ENCODE data around the gene SAG. TPM values are rescaled to one million over a fixed set of nuclear protein-coding genes. Genes with fewer than 3 reads are reported as not detected.

SAG gene
- total RNA-seq, 4 donors from 2014 or later = not detected

GRCh38 chr2:233289648-233290047 is 18.0 kb upstream of the SAG start:
- TF ChIP-seq POLR2A (IDR thresholded peaks at IDR 0.05) (no peak), CTCF (IDR thresholded peaks at IDR 0.05) (no peak)
- DNase-seq (ENCODE audit: low spot score in 2 of 2) = peak in 1 of 2 donors; percentile 29
- H3K4me3 ChIP-seq (ENCODE audit: low read depth, poor library complexity, severe bottlenecking) = no peak overlapping the region
- WGBS, 2 donors = 87 to 90% methylated on average over 12 of the region's 12 CpGs
- intact Hi-C loops (cut with DNase I; ENCODE audit: low total_unique reads) = no loop called here

DNA sequence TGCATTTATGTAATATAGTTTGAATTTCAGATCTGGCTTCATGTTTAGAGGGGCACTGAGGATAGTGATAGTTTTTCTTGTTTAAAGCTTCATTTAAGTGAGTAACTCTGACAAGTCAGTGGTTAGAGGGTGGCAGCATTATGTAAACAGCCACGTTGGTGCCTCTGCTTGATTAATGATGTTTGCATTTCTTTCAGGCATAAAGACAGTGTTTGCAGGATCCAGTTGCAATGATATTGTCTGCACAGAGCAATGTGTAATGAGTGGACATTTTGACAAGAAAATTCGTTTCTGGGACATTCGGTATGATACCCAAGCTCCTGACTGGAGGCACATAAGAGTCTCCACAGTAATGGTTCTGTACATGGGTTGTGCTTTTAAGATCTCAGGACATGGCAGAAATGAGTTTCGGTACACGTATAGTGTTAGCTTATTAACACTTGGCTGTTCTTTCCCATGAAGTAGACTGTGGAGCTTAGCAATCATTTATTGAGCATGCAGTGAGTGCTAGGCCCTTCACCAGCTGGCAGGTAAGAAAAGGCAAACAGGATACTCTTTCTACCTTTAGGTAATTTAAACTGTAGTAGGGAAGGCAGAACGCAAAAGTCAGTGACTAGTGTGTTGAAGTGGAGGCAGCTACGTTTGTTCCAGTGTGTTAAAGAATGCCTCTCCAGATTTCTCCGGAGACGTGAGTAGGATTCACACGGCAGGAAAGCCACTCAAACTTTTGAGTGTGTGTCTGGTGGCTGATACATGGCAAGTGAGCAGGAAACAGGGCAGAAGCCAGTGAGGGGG is 17.4 kb upstream of the SAG start:
- H3K4me3 ChIP-seq (ENCODE audit: low read depth, poor library complexity, severe bottlenecking) = no peak overlapping the region
- 93 to 95% methylated on average over 10 of the region's 10 CpGs for WGBS, 2 donors
- TF ChIP-seq POLR2A (IDR thresholded peaks at IDR 0.05) (no peak), CTCF (IDR thresholded peaks at IDR 0.05) (no peak)
- intact Hi-C loops (cut with DNase I; ENCODE audit: low total_unique reads) = no loop called here
- DNase-seq (ENCODE audit: low spot score in 2 of 2) = peak in 1 of 2 donors; percentile 3

GRCh38 chr2:233295891-233296290 is 11.7 kb upstream of the SAG start:
- H3K4me3 ChIP-seq (ENCODE audit: low read depth, poor library complexity, severe bottlenecking) = no peak overlapping the region
- intact Hi-C loops (cut with DNase I; ENCODE audit: low total_unique reads) = no loop called here
- 80 to 85% methylated on average over 5 of the region's 5 CpGs for WGBS, 2 donors
- TF ChIP-seq POLR2A (IDR thresholded peaks at IDR 0.05) = no peak
- no peak for TF ChIP-seq CTCF (IDR thresholded peaks at IDR 0.05)
- DNase-seq (ENCODE audit: low spot score in 2 of 2) = no peak

- H3K4me3 ChIP-seq (ENCODE audit: low read depth, poor library complexity, severe bottlenecking) = no peak overlapping the region
- no peak for DNase-seq (ENCODE audit: low spot score in 2 of 2)
- intact Hi-C loops (cut with DNase I; ENCODE audit: low total_unique reads) = no loop called here
- TF ChIP-seq POLR2A (IDR thresholded peaks at IDR 0.05) (no peak), CTCF (IDR thresholded peaks at IDR 0.05) (no peak)
- WGBS, 2 donors = 75 to 82% methylated on average over 7 of the region's 7 CpGs
Measured at GRCh38 chr2:233297076-233297475, 10.5 kb upstream of the SAG start.

DNA sequence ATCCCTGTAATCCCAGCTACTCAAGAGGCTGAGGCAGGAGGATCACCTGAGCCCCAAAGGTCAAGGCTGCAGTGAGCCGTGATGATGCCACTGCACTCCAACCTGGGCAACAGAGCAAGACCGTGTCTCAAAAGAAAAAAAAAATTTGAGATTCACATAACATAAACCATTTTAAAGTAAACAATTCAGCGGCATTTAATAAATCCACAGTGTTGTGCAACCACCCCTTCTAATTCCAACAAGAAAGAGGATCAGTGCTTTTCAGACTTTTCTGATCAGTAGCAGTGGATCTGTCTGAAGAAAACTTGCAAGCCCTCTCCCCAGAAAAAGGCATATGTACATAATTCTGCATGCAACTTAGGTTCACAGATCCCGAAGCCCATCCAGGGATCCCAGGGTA is 7.2 kb upstream of the SAG start:
- 86 to 94% methylated on average over 4 of the region's 4 CpGs for WGBS, 2 donors
- TF ChIP-seq POLR2A (IDR thresholded peaks at IDR 0.05) = no peak
- TF ChIP-seq CTCF (IDR thresholded peaks at IDR 0.05) = no peak
- DNase-seq (ENCODE audit: low spot score in 2 of 2) = no peak
- intact Hi-C loops (cut with DNase I; ENCODE audit: low total_unique reads) = no loop called here
- no peak overlapping the region for H3K4me3 ChIP-seq (ENCODE audit: low read depth, poor library complexity, severe bottlenecking)

GRCh38 chr2:233301248-233301647 is 6.4 kb upstream of the SAG start:
- no peak for TF ChIP-seq POLR2A (IDR thresholded peaks at IDR 0.05)
- no peak for TF ChIP-seq CTCF (IDR thresholded peaks at IDR 0.05)
- 80 to 81% methylated on average over 2 of the region's 2 CpGs for WGBS, 2 donors
- no peak for DNase-seq (ENCODE audit: low spot score in 2 of 2)
- intact Hi-C loops (cut with DNase I; ENCODE audit: low total_unique reads) = no loop called here
- H3K4me3 ChIP-seq (ENCODE audit: low read depth, poor library complexity, severe bottlenecking) = no peak overlapping the region

Measured in lower leg skin (tissue), 4 donors.